Endothelial cell of umbilical vein (primary cell): ENCODE measurements around the gene NUCKS1. TPM values are rescaled to one million over a fixed set of nuclear protein-coding genes. Genes with fewer than 3 reads are reported as not detected.

Experiments used
- BruUV-seq: library from RNA; stranded (reverse); fragments of 400-500 nt; replicated peaks from 2 replicates; lab custom pipeline; 2021; lab: Mats Ljungman, UMichigan
- CTCF ChIA-PET: fragments of 300-600, 350-600 bp; sonication (Branson Sonifier 250); formaldehyde crosslinking; loops from one replicate; lab custom pipeline; 2021; ENCODE audit warnings: antibody characterized with exemption, inconsistent platforms; lab: Charles Lee
- POLR2A ChIA-PET: fragments of 300-600, 350-600 bp; sonication (Branson Sonifier 250); formaldehyde crosslinking; loops from one replicate; lab custom pipeline; 2021; ENCODE audit warnings: antibody characterized with exemption, inconsistent platforms; lab: Charles Lee
- DNase-seq: peaks from one replicate; pipeline ENCODE4 v3.0.0-alpha.2; 2011; ENCODE audit warnings: low read depth, low spot score
- FAIRE-seq: peaks from 2 replicates; lab custom pipeline; 2011; peaks lifted over from hg19 to GRCh38; lab: Jason Lieb, UNC
- H2AFZ ChIP-seq: 2 replicates; pipeline ENCODE4 v1.6.0; 2012; ENCODE audit warnings: low read depth, low read length, control low read depth, inconsistent platforms
- H3K27ac ChIP-seq: 2 replicates; pipeline ENCODE4 v1.5.1; 2011; ENCODE audit warnings: low read depth, mild to moderate bottlenecking, control low read depth, low read length, moderate library complexity; ENCODE audit not compliant: insufficient read depth
- H3K27me3 ChIP-seq, 2 experiments: 2 replicates each; pipeline versions ENCODE4 v1.6.0 to v1.6.1; 2011; ENCODE audit warnings: low read length in 2 of 2, mixed read lengths in 1 of 2; ENCODE audit not compliant: control insufficient read depth in 2 of 2, insufficient read depth in 2 of 2
- H3K36me3 ChIP-seq, 2 experiments: 2 replicates in 1 of 2; 3 replicates in 1 of 2; pipeline ENCODE4 v1.5.1; 2011; ENCODE audit warnings: low read length in 2 of 2, mild to moderate bottlenecking in 1 of 2, moderate library complexity in 1 of 2; ENCODE audit not compliant: control insufficient read depth in 2 of 2, insufficient read depth in 2 of 2; ENCODE audit errors: extremely low read depth in 1 of 2
- H3K4me1 ChIP-seq: 3 replicates; pipeline ENCODE4 v1.5.1; 2011; ENCODE audit warnings: mild to moderate bottlenecking, low read length; ENCODE audit not compliant: control insufficient read depth, insufficient read depth; ENCODE audit errors: extremely low read depth
- H3K4me2 ChIP-seq: 2 replicates; pipeline ENCODE4 v1.6.1; 2011; ENCODE audit warnings: low read length, control low read depth, mixed read lengths; ENCODE audit not compliant: insufficient read depth
- H3K4me3 ChIP-seq, 3 experiments: fragments of 200-600 bp in 1 of 3; sonication (generic), shearing (Covaris generic) in 1 of 3; replicated peaks in 1 of 3; 2 replicates each; pipeline ENCODE4 v1.5.1; 2011 to 2016; ENCODE audit warnings: control low read depth in 3 of 3, low read length in 3 of 3, mild to moderate bottlenecking in 2 of 3, inconsistent platforms in 1 of 3, low read depth in 1 of 3, moderate library complexity in 1 of 3; ENCODE audit not compliant: insufficient read depth in 1 of 3
- H3K79me2 ChIP-seq: 2 replicates; pipeline ENCODE4 v1.6.0; 2012; ENCODE audit warnings: low read length, inconsistent platforms; ENCODE audit not compliant: control insufficient read depth, insufficient read depth
- H3K9ac ChIP-seq: replicated peaks from 2 replicates; pipeline ENCODE3; 2011; ENCODE audit warnings: low read length, control low read depth; ENCODE audit not compliant: insufficient read depth; ENCODE audit errors: extremely low read depth
- H3K9me1 ChIP-seq: replicated peaks from 3 replicates; pipeline ENCODE4 v1.6.0; 2011; ENCODE audit warnings: mild to moderate bottlenecking, low read length; ENCODE audit not compliant: control insufficient read depth, insufficient read depth; ENCODE audit errors: extremely low read depth
- H3K9me3 ChIP-seq: replicated peaks from 2 replicates; pipeline ENCODE4 v1.5.1; 2012; ENCODE audit warnings: low read length, inconsistent platforms; ENCODE audit not compliant: control insufficient read depth, insufficient read depth
- H4K20me1 ChIP-seq: replicated peaks from 2 replicates; pipeline ENCODE3; 2011; ENCODE audit warnings: mild to moderate bottlenecking, low read length; ENCODE audit not compliant: control insufficient read depth, insufficient read depth; ENCODE audit errors: extremely low read depth
- EZH2 ChIP-seq: IDR thresholded peaks from 2 replicates; pipeline ENCODE4 v1.6.1; 2012; ENCODE audit warnings: borderline replicate concordance, low read depth, mild to moderate bottlenecking, moderate library complexity, low read length, inconsistent platforms; ENCODE audit not compliant: severe bottlenecking
- FOS ChIP-seq: IDR thresholded peaks from 2 replicates; pipeline ENCODE4 v1.6.1; 2011; ENCODE audit warnings: mild to moderate bottlenecking, low read length, moderate library complexity, borderline replicate concordance; ENCODE audit not compliant: insufficient read depth
- GATA2 ChIP-seq: IDR thresholded peaks from 2 replicates; pipeline ENCODE4 v1.7.0; 2011; ENCODE audit warnings: low read depth, mild to moderate bottlenecking, moderate library complexity, mixed read lengths, low read length; ENCODE audit not compliant: insufficient read length, insufficient read depth
- JUN ChIP-seq: IDR thresholded peaks from 2 replicates; pipeline ENCODE4 v1.6.1; 2011; ENCODE audit warnings: borderline replicate concordance, low read depth; ENCODE audit not compliant: insufficient read length, insufficient read depth
- MAX ChIP-seq: IDR thresholded peaks from 2 replicates; pipeline ENCODE4 v1.6.1; 2011; ENCODE audit not compliant: insufficient read depth, insufficient read length
- MYC ChIP-seq: IDR thresholded peaks from one replicate; pipeline ENCODE4 v1.6.1; 2011; ENCODE audit warnings: mild to moderate bottlenecking, low read depth, low read length
- POLR2A ChIP-seq: IDR thresholded peaks from 2 replicates; pipeline ENCODE4 v1.6.1; 2012; ENCODE audit warnings: low read depth, mild to moderate bottlenecking, control low read depth, low read length
- POLR2AphosphoS5 ChIP-seq: IDR thresholded peaks from 2 replicates; pipeline ENCODE4 v1.6.1; 2012; ENCODE audit warnings: low read depth, mild to moderate bottlenecking, control low read depth, low read length, moderate library complexity; ENCODE audit not compliant: insufficient read depth
- dilution Hi-C: fragments of 300-500 bp; cut with MboI; formaldehyde crosslinking; loops from one replicate; pipeline ENCODE4 v1.15.0; 2019; ENCODE audit warnings: low sequenced_read_pairs; ENCODE audit not compliant: extremely low pct_ligation_motif_present
- intact Hi-C: fragments of 100-400 bp; cut with micrococcal nuclease; formaldehyde crosslinking; loops from one replicate; pipeline ENCODE4 v1.10.0; 2022
- polyA plus RNA-seq, 4 experiments: library from polyadenylated mRNA; depleted of rRNA in 3 of 4; stranded (reverse) in 3 of 4; unstranded in 1 of 4; fragments of >200 nt; gene quantifications; 2 replicates each; pipeline versions ENCODE4 v1.2.1 to v1.2.3, GENCODE V29; 2011 to 2012; ENCODE audit warnings: missing spikeins in 1 of 4
- total RNA-seq: library from RNA; stranded (reverse); gene quantifications from 2 replicates; pipeline ENCODE4 v1.2.3, GENCODE V29; 2021
- TF ChIP-seq, protein P1 (sequence below), 2 donors: IDR thresholded peaks; 1 replicate in 1 of 2; 2 replicates in 1 of 2; pipeline ENCODE4 v1.5.1; 2011; ENCODE audit warnings: low read length in 2 of 2, mild to moderate bottlenecking in 2 of 2, moderate library complexity in 2 of 2, control low read depth in 1 of 2, inconsistent platforms in 1 of 2, low read depth in 1 of 2; ENCODE audit not compliant: insufficient read depth in 1 of 2; ENCODE audit errors: extremely low read depth in 1 of 2

NUCKS1 gene
- total and polyA plus RNA-seq, 2 donors (not counting 3 experiments of a cell fraction or from before 2014, with no cell fraction given): 53.7 to 282 TPM

DNA sequence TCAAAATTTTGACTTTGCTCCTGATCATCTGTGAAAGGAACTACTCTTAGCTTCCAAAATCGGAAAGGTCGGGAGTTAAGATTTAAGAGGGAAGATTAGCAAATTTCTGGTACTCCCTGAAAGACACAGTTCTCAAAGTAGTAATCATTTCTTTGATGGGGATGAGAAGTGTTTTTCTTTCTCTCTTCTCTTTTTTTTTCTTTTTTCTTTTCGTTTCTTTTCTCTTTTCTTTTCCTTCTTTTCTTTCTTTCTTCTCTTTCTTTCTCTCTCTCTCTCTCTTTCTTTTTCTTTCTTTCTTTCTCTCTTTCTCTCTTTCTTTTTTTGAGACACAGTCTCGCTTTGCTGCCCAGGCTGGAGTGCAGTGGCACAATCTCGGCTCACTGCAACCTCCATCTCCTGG is 30.4 kb upstream of the NUCKS1 start:
- CTCF ChIA-PET: interaction anchor here (0.9 kb wide), 1 partner anchor 14 kb away, joined by 3 read pairs; no protein-coding TSS in a partner anchor
- H3K9me3 ChIP-seq: no peaks in the 10 kb centered on the region
- H3K4me3 ChIP-seq: no peak overlapping the region
- H3K4me2 ChIP-seq: no peak overlapping the region
- TF ChIP-seq EZH2: no peak
- no peak for TF ChIP-seq POLR2AphosphoS5
- no peak for TF ChIP-seq MAX
- no peak for TF ChIP-seq JUN
- no peak for TF ChIP-seq POLR2A
- no peak for TF ChIP-seq FOS
- TF ChIP-seq, protein P1, sequence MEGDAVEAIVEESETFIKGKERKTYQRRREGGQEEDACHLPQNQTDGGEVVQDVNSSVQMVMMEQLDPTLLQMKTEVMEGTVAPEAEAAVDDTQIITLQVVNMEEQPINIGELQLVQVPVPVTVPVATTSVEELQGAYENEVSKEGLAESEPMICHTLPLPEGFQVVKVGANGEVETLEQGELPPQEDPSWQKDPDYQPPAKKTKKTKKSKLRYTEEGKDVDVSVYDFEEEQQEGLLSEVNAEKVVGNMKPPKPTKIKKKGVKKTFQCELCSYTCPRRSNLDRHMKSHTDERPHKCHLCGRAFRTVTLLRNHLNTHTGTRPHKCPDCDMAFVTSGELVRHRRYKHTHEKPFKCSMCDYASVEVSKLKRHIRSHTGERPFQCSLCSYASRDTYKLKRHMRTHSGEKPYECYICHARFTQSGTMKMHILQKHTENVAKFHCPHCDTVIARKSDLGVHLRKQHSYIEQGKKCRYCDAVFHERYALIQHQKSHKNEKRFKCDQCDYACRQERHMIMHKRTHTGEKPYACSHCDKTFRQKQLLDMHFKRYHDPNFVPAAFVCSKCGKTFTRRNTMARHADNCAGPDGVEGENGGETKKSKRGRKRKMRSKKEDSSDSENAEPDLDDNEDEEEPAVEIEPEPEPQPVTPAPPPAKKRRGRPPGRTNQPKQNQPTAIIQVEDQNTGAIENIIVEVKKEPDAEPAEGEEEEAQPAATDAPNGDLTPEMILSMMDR (IDR thresholded peaks at IDR 0.05; ENCODE audit: extremely low read depth in 1 of 2, insufficient read depth in 1 of 2, low read depth in 1 of 2, low read length in 2 of 2): no peak
- no peak for TF ChIP-seq MYC
- no peak for TF ChIP-seq GATA2
- no peaks in the 10 kb centered on the region for H3K27me3 ChIP-seq
- dilution Hi-C loops (no loop called here), intact Hi-C loops (no loop called here)
- no peak overlapping the region for H3K27ac ChIP-seq
- no peaks in the 10 kb centered on the region for H3K79me2 ChIP-seq
- no peak overlapping the region for H3K9ac ChIP-seq
- peaks cover 3% of the 10 kb centered on the region for H3K4me1 ChIP-seq
- FAIRE-seq: no peak
- POLR2A ChIA-PET: no interaction called here
- BruUV-seq: no TSS peak
- no peak for DNase-seq
- H3K9me1 ChIP-seq: no peaks in the 10 kb centered on the region
- no peaks in the 10 kb centered on the region for H4K20me1 ChIP-seq
- H2AFZ ChIP-seq: no peak overlapping the region
- no peaks in the 10 kb centered on the region for H3K36me3 ChIP-seq
